GM10266 (cell line): ENCODE data around the gene GLYR1.
A peak's percentile ranks its signal among the peaks of the same experiment; 100 is the strongest.

Source experiments
- DNase-seq: peaks from one replicate; pipeline ENCODE4 v3.0.0; 2012; ENCODE audit errors: extremely low spot score
- CTCF ChIP-seq: IDR thresholded peaks from 2 replicates; pipeline ENCODE4 v1.5.1; 2012; ENCODE audit warnings: mild to moderate bottlenecking, low read depth; ENCODE audit not compliant: control insufficient read depth, insufficient read depth; ENCODE audit errors: missing control alignments

The GLYR1 gene

GRCh38 chr16:4800290-4801041 is 46.6 kb downstream of the GLYR1 start:
- TF ChIP-seq CTCF, result no peak
- DNase-seq, result peak; percentile 78

GRCh38 chr16:4799171-4799855 is 47.8 kb downstream of the GLYR1 start:
- TF ChIP-seq CTCF, result no peak
- no peak for DNase-seq

GRCh38 chr16:4798456-4798855 is 48.6 kb downstream of the GLYR1 start:
- TF ChIP-seq CTCF, result no peak
- DNase-seq, result no peak

GRCh38 chr16:4797805-4798252 is 49.3 kb downstream of the GLYR1 start:
- no peak for TF ChIP-seq CTCF
- no peak for DNase-seq

GRCh38 chr16:4796982-4797804 is 49.9 kb downstream of the GLYR1 start:
- TF ChIP-seq CTCF, result no peak
- no peak for DNase-seq

- DNase-seq, result no peak
- no peak for TF ChIP-seq CTCF
Measured at GRCh38 chr16:4795828-4796572, 51.1 kb downstream of the GLYR1 start.
